Endometrial microvascular endothelial cells (primary cell): Measurements from ENCODE around the gene CCNF. TPM values are rescaled to one million over a fixed set of nuclear protein-coding genes. Genes with fewer than 3 reads are reported as not detected.
"Not testable (repeated sequence)": the region's sequence is repeated elsewhere in the genome, so short reads cannot be mapped to it uniquely, and the experiment has no call there.

Experiments
- in situ Hi-C: cut with HindIII; loops from 2 replicates; pipeline ENCODE4 v1.10.0; 2017; ENCODE audit warnings: low sequenced_read_pairs, low pct_unique_long_range_greater_than_20kb; ENCODE audit errors: inconsistent ontology term
- total RNA-seq: library from RNA; depleted of rRNA; stranded (reverse); fragments of >200 nt; gene quantifications from one replicate; pipeline ENCODE4 v1.2.3, GENCODE V29; 2015; ENCODE audit errors: inconsistent ontology term

The CCNF gene, protein sequence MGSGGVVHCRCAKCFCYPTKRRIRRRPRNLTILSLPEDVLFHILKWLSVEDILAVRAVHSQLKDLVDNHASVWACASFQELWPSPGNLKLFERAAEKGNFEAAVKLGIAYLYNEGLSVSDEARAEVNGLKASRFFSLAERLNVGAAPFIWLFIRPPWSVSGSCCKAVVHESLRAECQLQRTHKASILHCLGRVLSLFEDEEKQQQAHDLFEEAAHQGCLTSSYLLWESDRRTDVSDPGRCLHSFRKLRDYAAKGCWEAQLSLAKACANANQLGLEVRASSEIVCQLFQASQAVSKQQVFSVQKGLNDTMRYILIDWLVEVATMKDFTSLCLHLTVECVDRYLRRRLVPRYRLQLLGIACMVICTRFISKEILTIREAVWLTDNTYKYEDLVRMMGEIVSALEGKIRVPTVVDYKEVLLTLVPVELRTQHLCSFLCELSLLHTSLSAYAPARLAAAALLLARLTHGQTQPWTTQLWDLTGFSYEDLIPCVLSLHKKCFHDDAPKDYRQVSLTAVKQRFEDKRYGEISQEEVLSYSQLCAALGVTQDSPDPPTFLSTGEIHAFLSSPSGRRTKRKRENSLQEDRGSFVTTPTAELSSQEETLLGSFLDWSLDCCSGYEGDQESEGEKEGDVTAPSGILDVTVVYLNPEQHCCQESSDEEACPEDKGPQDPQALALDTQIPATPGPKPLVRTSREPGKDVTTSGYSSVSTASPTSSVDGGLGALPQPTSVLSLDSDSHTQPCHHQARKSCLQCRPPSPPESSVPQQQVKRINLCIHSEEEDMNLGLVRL
- 43.1 TPM for total RNA-seq

DNA sequence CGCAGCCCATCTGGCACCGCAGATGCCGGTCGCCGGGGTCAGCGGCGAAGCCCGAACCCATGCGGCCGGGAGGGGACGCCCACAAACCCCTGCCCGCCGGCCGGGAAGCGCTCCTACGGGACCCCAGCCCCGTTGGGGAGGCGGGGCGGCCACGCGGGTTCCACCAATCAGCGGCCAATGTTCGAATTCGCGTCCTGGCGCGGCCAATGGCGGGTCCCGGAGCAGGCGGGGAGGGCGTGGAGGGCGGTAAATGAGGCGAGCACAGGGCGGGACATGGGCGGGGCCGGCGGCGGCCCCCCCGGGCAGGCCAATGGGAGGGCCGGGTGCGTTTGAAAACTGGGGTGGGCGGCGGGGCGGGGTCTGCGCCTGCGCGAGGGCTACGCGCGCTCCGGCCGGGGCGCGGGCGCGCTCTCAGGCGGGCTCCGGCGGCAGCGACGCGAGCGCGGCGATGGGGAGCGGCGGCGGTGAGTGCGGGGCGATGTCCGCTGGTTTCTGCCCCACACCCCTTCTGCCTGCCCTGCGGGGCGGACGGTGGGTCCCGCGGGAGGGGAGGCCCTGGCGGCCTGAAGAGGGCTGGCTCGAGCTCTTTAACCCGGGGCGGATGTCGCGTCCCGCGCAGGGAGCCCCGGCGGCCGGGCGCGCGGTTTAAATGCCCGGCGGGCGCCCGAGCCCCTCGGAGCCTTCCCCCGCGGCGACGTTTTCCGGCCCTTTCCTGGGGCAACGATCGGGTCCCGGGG is at the start of gene CCNF:
Gene CCNF (plus strand): TSS at position 414 of the 737 bp plus-strand sequence. CDS start 35 bp downstream, at position 449.
- in situ Hi-C loops: no loop called here

- in situ Hi-C loops: no loop called here
These were observed 45.7 kb upstream of the CCNF start for GRCh38 chr16:2383501-2383900.

GRCh38 chr16:2384426-2384825 is 44.8 kb upstream of the CCNF start:
- in situ Hi-C loops: no loop called here

- in situ Hi-C loops: no loop called here
These were observed 43.9 kb upstream of the CCNF start for GRCh38 chr16:2385190-2385836.

GRCh38 chr16:2385982-2386381 is 43.3 kb upstream of the CCNF start:
- in situ Hi-C loops: not testable (repeated sequence)

- in situ Hi-C loops: no loop called here
These were observed 42.3 kb upstream of the CCNF start for GRCh38 chr16:2386990-2387389.

- in situ Hi-C loops: no loop called here
These were observed 40.9 kb upstream of the CCNF start for GRCh38 chr16:2388139-2388874.

GRCh38 chr16:2388875-2389433 is 40.3 kb upstream of the CCNF start:
- in situ Hi-C loops: no loop called here

DNA sequence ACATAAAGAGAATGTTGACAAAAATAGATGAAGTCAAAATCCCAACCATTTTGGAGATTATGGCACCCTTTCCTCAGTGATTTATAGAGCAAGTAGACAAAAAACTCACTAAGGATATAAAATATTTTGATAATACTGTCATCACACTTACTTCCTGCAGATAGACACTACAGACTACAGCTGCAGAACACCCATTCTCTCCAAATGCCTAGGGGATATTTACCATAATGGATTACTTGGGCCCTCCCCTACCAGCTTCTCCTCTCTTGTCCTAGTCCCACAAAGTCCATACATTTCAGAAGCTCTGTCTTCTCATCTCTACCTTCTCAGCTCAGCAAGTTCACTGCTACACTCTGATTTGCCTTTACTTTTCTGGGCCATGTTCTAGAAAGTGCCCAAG is 37.2 kb upstream of the CCNF start:
- in situ Hi-C loops: no loop called here

DNA sequence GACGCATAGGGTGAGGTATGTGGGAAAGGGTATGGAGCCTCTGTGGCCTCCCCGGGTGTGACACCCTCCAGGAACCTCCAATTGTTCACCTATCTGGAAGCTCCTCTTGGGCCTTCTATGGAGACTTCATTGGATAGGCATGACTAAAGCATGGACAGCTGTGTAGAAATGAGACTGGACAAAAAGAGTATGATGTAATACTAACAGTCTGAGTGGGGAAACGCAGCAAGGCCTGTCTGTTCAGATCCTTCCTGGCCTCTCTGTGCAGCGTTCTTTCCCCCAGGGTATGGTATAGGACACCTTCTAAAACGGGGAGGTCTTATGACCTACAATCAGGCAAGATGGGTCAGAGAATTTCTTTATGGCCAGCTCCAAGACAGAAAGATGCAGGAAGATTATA is 30.7 kb upstream of the CCNF start:
- in situ Hi-C loops: no loop called here

DNA sequence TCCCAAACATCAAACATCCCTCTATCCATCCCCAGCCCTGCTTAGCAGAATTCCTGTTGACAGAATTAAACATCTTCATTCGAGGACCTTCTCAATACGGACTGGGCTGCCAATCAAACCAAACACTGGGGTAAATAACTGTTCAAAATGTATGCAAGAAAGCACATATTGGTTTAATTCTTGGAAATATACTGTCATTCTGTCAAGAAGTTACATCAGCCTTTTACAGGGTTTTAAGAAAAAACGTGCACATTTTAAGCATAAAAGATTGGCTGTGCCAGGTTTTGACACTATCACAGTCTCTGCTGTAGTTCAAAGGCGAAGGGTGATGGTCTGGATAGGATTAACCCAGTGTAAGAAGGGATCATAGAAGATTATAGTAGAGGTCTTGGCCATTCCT is 25.1 kb upstream of the CCNF start:
- in situ Hi-C loops: no loop called here

GRCh38 chr16:2415085-2415484 is 14.2 kb upstream of the CCNF start:
- in situ Hi-C loops: no loop called here

GRCh38 chr16:2420035-2420434 is 9.2 kb upstream of the CCNF start:
- in situ Hi-C loops: no loop called here

GRCh38 chr16:2422123-2422867 is 7.0 kb upstream of the CCNF start:
- in situ Hi-C loops: no loop called here

GRCh38 chr16:2424061-2425007 is 4.9 kb upstream of the CCNF start:
- in situ Hi-C loops: no loop called here

DNA sequence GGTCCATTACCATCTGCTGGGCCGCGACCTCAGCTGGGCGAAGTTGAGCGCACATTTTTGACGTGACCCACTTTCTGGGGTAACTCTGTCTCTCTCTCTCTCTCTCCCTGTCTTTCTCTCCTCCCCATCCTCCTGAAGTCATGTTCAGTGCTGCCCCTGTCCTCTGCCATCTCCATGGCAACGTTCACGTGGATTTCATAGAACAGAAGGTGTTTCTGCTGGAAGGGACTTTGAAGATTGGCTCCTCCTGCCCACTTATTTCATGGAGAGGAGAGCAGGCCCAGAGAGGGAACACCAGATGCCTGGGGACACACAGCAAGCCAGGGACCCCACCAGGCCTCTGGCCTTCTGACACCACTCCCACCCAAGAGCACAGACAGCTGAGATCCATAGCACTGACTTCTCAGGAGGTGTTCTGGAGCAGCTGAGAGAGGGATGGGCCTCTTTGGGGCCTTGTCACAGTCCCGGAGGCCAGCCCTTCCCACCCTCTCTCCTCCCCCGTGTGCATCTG is 4.2 kb upstream of the CCNF start:
- in situ Hi-C loops: no loop called here
